Measurements from ENCODE around the gene MYH8.

Gene MYH8

GRCh38 chr17:10380631-10381408, 40.9 kb downstream of the MYH8 start:
- DNase-seq (ENCODE audit: low spot score) = no peak

- DNase-seq (ENCODE audit: low spot score) = no peak
These were observed 48.8 kb downstream of the MYH8 start, which contains the start of gene MYH13 for GRCh38 chr17:10372906-10373305. MYH13 (minus strand) TSS chr17:10373006; CDS start chr17:10364530, 8,476 bp downstream.

- DNase-seq (ENCODE audit: low spot score) = no peak
These were observed 51.6 kb downstream of the MYH8 start for GRCh38 chr17:10370016-10370608.

GRCh38 chr17:10369239-10369638, 52.5 kb downstream of the MYH8 start:
- no peak for DNase-seq (ENCODE audit: low spot score)

- no peak for DNase-seq (ENCODE audit: low spot score)
These were observed 53.2 kb downstream of the MYH8 start for GRCh38 chr17:10368561-10368960.

GRCh38 chr17:10360578-10360977, 61.2 kb downstream of the MYH8 start:
- no peak for DNase-seq (ENCODE audit: low spot score)

GRCh38 chr17:10357768-10358167, 64.0 kb downstream of the MYH8 start:
- no peak for DNase-seq (ENCODE audit: low spot score)

- DNase-seq (ENCODE audit: low spot score) = no peak
These were observed 67.1 kb downstream of the MYH8 start for GRCh38 chr17:10354651-10355050.

- DNase-seq (ENCODE audit: low spot score) = no peak
These were observed 68.9 kb downstream of the MYH8 start for GRCh38 chr17:10352893-10353292.

- DNase-seq (ENCODE audit: low spot score) = no peak
These were observed 72.3 kb downstream of the MYH8 start for GRCh38 chr17:10349403-10349802.

- DNase-seq (ENCODE audit: low spot score) = no peak
These were observed 76.9 kb downstream of the MYH8 start for GRCh38 chr17:10344816-10345215.
